ENCODE measurements around the gene MAK. TPM values are rescaled to one million over a fixed set of nuclear protein-coding genes. Genes with fewer than 3 reads are reported as not detected.

Gene MAK
- total and polyA plus RNA-seq, 2 of the 13 experiments (the other 11 are each of a cell fraction or from before 2014, with no cell fraction given), result 0.04 TPM; not detected in 1

GRCh38 chr6:10747251-10747972, 90.9 kb downstream of the MAK start, which contains the start of gene TMEM14B (continued):
- TF ChIP-seq NONO (IDR thresholded peaks at IDR 0.05), result no peak
- TF ChIP-seq NONO (CRISPR knock-in tag; conservative IDR thresholded peaks at IDR 0.05), result peak; percentile 95
- TF ChIP-seq ZNF431 (CRISPR knock-in tag; IDR thresholded peaks at IDR 0.05; ENCODE audit: borderline replicate concordance, low read depth), result no peak; the same call in 1 of the 2 replicates
- TF ChIP-seq, protein P1, sequence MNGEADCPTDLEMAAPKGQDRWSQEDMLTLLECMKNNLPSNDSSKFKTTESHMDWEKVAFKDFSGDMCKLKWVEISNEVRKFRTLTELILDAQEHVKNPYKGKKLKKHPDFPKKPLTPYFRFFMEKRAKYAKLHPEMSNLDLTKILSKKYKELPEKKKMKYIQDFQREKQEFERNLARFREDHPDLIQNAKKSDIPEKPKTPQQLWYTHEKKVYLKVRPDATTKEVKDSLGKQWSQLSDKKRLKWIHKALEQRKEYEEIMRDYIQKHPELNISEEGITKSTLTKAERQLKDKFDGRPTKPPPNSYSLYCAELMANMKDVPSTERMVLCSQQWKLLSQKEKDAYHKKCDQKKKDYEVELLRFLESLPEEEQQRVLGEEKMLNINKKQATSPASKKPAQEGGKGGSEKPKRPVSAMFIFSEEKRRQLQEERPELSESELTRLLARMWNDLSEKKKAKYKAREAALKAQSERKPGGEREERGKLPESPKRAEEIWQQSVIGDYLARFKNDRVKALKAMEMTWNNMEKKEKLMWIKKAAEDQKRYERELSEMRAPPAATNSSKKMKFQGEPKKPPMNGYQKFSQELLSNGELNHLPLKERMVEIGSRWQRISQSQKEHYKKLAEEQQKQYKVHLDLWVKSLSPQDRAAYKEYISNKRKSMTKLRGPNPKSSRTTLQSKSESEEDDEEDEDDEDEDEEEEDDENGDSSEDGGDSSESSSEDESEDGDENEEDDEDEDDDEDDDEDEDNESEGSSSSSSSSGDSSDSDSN (CRISPR knock-in tag; IDR thresholded peaks at IDR 0.05), result peak; percentile 83
- 0 out of 2 replicates have a peak, but pooled peaks have one; percentile 12 for TF ChIP-seq ATF3 (CRISPR knock-in tag; IDR thresholded peaks at IDR 0.05)
- TF ChIP-seq ZSCAN22 (CRISPR knock-in tag; IDR thresholded peaks at IDR 0.05), result no peak
- no peak for TF ChIP-seq RFX5 (IDR thresholded peaks at IDR 0.05; ENCODE audit: low read depth, low read length)
- peak; percentile 83; the same call in 1 of the 2 replicates for TF ChIP-seq ZNF556 (CRISPR knock-in tag; IDR thresholded peaks at IDR 0.05; ENCODE audit: borderline replicate concordance)
- TF ChIP-seq HIC2 (CRISPR knock-in tag; IDR thresholded peaks at IDR 0.05; ENCODE audit: low read depth), result peak; percentile 22; the same call in 1 of the 2 replicates
- TF ChIP-seq XRCC5 (optimal IDR thresholded peaks at IDR 0.05; ENCODE audit: low read length), result peak; percentile 80
- peak; percentile 41; the same call in 1 of the 2 replicates for TF ChIP-seq FOXO1 (CRISPR knock-in tag; IDR thresholded peaks at IDR 0.05)
- TF ChIP-seq IKZF1 (IDR thresholded peaks at IDR 0.05), result no peak
- TF ChIP-seq ZC3H13 (CRISPR knock-in tag; IDR thresholded peaks at IDR 0.05), result peak; percentile 95
- TF ChIP-seq KMT2B (CRISPR knock-in tag; IDR thresholded peaks at IDR 0.05), result peak; percentile 96
- TF ChIP-seq ZFY (CRISPR knock-in tag; IDR thresholded peaks at IDR 0.05), result peak; percentile 92
- TF ChIP-seq ZNF33A (CRISPR knock-in tag; IDR thresholded peaks at IDR 0.05; ENCODE audit: borderline replicate concordance), result no peak
- TF ChIP-seq ERF (CRISPR knock-in tag; IDR thresholded peaks at IDR 0.05), result peak; percentile 98
- no peak for TF ChIP-seq JUND (CRISPR knock-in tag; IDR thresholded peaks at IDR 0.05)
- no peak for TF ChIP-seq ZBTB8A (CRISPR knock-in tag; IDR thresholded peaks at IDR 0.05; ENCODE audit: borderline replicate concordance, low read depth)
- peak; percentile 60 for TF ChIP-seq HMG20A (CRISPR knock-in tag; IDR thresholded peaks at IDR 0.05; ENCODE audit: borderline replicate concordance)
- peak; percentile 91 for TF ChIP-seq ZSCAN9 (CRISPR knock-in tag; IDR thresholded peaks at IDR 0.05; ENCODE audit: borderline replicate concordance)
- no peak for TF ChIP-seq ZNF577 (CRISPR knock-in tag; IDR thresholded peaks at IDR 0.05; ENCODE audit: borderline replicate concordance, low read depth)
- TF ChIP-seq TARDBP (CRISPR knock-in tag; IDR thresholded peaks at IDR 0.05), result peak; percentile 90
- peak; percentile 82 for TF ChIP-seq NFATC3 (CRISPR knock-in tag; IDR thresholded peaks at IDR 0.05)
- TF ChIP-seq SMAD1 (CRISPR knock-in tag; IDR thresholded peaks at IDR 0.05; ENCODE audit: borderline replicate concordance, low read depth), result no peak
- TF ChIP-seq SOX13 (IDR thresholded peaks at IDR 0.05), result peak; percentile 55; the same call in 1 of the 2 replicates
- TF ChIP-seq SOX13 (CRISPR knock-in tag; conservative IDR thresholded peaks at IDR 0.05 in 1 of 2, IDR thresholded peaks at IDR 0.05 in 1 of 2), result peak in 1 of 2 experiments; percentile 64; a peak in 2 of 4 replicates
- no peak for TF ChIP-seq TCF12 (IDR thresholded peaks at IDR 0.05)
- TF ChIP-seq TCF12 (CRISPR knock-in tag; IDR thresholded peaks at IDR 0.05), result peak; percentile 92; the same call in 1 of the 2 replicates
